ENCODE results near the gene JMJD7. TPM values are rescaled to one million over a fixed set of nuclear protein-coding genes. Genes with fewer than 3 reads are reported as not detected.

The JMJD7 gene
- total RNA-seq, 4 donors from 2014 or later, result 20.4 to 36.9 (median 30.5) TPM

- Histone ChIP-seq H3K36me3 (no peaks in the 10 kb centered on the region), H3K9me3 (no peaks in the 10 kb centered on the region), H3K27ac (no peak overlapping the region), H3K4me3 (no peak overlapping the region), H3K4me1 (peaks cover 15 to 26% (median 16%) of the 10 kb centered on the region in 3 donors), H3K27me3 (peaks cover 0 to 14% (median 0%) of the 10 kb centered on the region in 4 donors)
- intact Hi-C loops (cut with DNase I), result no loop called here
- 100% methylated on average over 7 of the region's 14 CpGs; no CpG with 5 or more reads in 1 of the 2 donors for WGBS, 2 donors
- TF ChIP-seq CTCF (IDR thresholded peaks at IDR 0.05) (no peak), POLR2A (IDR thresholded peaks at IDR 0.05) (no peak)
- no peak for DNase-seq
Observed at GRCh38 chr15:41885841-41886240, 57.9 kb downstream of the JMJD7 start.

GRCh38 chr15:41886741-41887140 is 58.8 kb downstream of the JMJD7 start:
- no peak for DNase-seq
- WGBS, 2 donors, result 80 to 93% methylated on average over 3 to 7 of the region's 7 CpGs
- Histone ChIP-seq H3K9me3 (no peaks in the 10 kb centered on the region), H3K36me3 (no peaks in the 10 kb centered on the region), H3K4me1 (peaks cover 7 to 17% (median 9%) of the 10 kb centered on the region in 3 donors), H3K27ac (no peak overlapping the region), H3K4me3 (no peak overlapping the region), H3K27me3 (peaks cover 0 to 7% (median 0%) of the 10 kb centered on the region in 4 donors)
- TF ChIP-seq CTCF (IDR thresholded peaks at IDR 0.05) (no peak), POLR2A (IDR thresholded peaks at IDR 0.05) (no peak)
- intact Hi-C loops (cut with DNase I), result no loop called here

GRCh38 chr15:41887161-41887560 is 59.3 kb downstream of the JMJD7 start:
- Histone ChIP-seq H3K36me3 (no peaks in the 10 kb centered on the region), H3K27me3 (peaks cover 0 to 2% (median 0%) of the 10 kb centered on the region in 4 donors), H3K4me1 (peaks cover 4 to 14% (median 7%) of the 10 kb centered on the region in 3 donors), H3K4me3 (no peak overlapping the region), H3K27ac (no peak overlapping the region), H3K9me3 (no peaks in the 10 kb centered on the region)
- intact Hi-C loops (cut with DNase I), result no loop called here
- TF ChIP-seq CTCF (IDR thresholded peaks at IDR 0.05), result no peak
- TF ChIP-seq POLR2A (IDR thresholded peaks at IDR 0.05), result no peak
- 91 to 94% methylated on average over 5 of the region's 10 CpGs for whole genome bisulfite sequencing, 2 donors
- DNase-seq, result no peak

Small RNA genes lying within 50 kb of the gene (small RNA-seq; reads per million reads assigned to genes)
- gene JMJD7-PLA2G4B, result 0 to 0.09 (median 0) reads per million in 4 donors
- 0 to 0.09 (median 0) reads per million in 4 donors for gene MIR4310
- 0 reads per million in 4 donors for gene RNA5SP393

Other genes with a start within 250 kb of the JMJD7 start
- gene MGA, start 167.7 kb upstream of the JMJD7 start, total RNA-seq, result 10 to 100 TPM; 12.9 to 37.4 (median 15.1) TPM
- 10 to 100 TPM; 18.4 to 37.6 (median 29.8) TPM for gene MAPKBP1, start 53.6 kb upstream of the JMJD7 start, total RNA-seq
- 10 to 100 TPM; 26.5 to 58.9 (median 39.7) TPM for gene PLA2G4B, start 10.8 kb downstream of the JMJD7 start, total RNA-seq
- gene SPTBN5, start 66.0 kb downstream of the JMJD7 start, total RNA-seq, result 1 to 10 TPM; 1.9 to 4.4 (median 3.4) TPM
- 10 to 100 TPM; 25.4 to 45.3 (median 27.8) TPM for gene EHD4, start 144.5 kb downstream of the JMJD7 start, total RNA-seq
- 10 to 100 TPM in 1 of 4 donors, 1 to 10 TPM in 3; 1.1 to 89.5 (median 9.2) TPM for gene PLA2G4E, start 192.9 kb downstream of the JMJD7 start, total RNA-seq